Activated CD8-positive, alpha-beta memory T cell treated with anti-CD3 and anti-CD28 coated beads for 48 hours (primary cell): ENCODE results near the gene PKDCC.

Experiments used
- DNase-seq, 3 experiments: peaks; one replicate each; pipeline ENCODE4 v3.0.0-alpha.2; 2020; ENCODE audit warnings: low read depth in 2 of 3, low spot score in 2 of 3

PKDCC gene

DNA sequence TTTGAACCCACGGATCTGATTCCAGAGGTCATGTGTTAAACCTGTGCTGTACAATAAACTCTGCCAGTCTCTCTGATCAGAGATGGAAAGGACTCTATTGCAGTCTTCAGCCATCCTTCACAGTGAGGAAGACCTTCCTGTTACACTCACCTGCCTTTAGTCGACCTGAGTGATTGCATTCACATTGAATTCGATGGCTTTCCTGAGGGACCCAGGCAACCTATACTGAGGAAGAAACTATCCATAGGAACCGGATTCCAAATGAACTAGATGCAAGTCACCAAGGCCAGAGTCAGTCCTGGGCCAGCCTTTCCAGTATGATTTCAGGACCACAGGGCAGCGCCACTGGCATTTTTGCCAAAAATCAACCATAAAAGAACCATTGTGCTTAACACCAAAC, 56.8 kb downstream of the PKDCC start:
- DNase-seq = no peak

DNA sequence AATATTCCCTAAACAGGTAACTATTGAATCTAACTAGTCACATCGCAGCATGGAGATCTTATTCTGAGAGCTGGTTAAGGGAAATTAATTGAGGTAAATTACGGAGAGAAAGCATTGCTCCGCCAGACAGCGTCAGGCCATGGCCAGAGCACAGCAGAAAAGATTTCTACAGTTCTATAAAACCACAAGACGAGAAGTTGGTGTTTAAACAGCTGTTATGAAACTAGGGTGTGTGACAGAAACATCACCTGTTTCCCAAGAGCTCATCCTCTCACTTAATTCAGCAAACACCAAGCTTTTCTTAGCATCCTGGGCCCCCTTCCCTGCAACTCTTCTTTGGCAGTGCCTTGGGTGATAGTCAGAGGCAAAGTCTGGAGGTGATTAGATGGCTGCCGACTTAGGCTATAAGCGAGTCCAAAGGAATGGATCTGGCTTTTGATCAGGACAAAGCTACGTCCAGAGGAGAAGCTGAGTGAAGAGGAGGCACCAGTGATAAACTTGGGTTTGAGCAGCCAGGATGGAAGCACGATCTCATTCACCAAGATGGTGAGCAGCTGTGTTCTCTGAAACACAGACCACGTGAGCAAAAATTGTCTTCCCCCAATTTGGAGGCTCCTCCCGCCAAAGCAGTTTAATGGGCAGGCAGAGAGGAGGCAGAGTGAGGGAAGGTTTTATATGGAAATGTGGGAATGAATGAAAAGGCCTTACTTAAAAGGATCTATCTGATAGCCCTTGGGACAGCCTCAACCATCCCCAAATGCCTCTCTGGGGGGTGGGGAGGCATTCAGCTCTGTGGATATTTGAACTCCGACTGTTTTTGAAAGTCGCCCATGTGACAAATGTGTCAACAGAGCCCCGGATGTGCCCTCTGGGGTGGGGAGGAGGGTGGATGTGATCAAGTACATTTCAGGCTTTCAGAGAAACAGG, 57.8 kb downstream of the PKDCC start:
- peak in 1 of 3 experiments; percentile 33 for DNase-seq

DNA sequence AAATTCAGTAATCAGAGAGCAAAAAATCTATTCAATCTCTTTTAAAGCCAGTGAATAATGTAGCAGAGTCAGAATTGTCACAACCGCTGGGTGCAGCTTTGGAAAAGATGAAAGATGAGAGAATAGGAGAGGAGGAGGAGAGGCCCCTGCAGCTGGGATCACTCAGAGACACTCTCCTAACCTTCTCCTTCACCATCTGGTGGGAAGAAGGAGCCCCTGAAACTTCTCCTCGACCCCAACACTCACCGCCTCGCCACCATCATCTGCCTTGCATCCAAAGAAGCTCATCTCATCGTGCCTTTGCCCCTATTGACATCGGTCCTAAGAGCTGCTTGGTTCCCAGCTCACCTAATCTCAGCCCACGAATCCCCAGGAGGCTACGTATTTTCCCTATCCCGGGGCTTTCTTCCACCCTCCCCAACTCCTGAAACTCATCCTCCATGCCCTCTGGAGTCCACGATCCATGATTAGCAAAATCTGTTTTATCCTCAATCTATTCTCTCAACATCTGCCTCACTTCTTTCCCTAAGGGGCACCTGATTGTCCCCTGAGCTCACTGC, 58.5 kb downstream of the PKDCC start:
- DNase-seq = no peak

DNA sequence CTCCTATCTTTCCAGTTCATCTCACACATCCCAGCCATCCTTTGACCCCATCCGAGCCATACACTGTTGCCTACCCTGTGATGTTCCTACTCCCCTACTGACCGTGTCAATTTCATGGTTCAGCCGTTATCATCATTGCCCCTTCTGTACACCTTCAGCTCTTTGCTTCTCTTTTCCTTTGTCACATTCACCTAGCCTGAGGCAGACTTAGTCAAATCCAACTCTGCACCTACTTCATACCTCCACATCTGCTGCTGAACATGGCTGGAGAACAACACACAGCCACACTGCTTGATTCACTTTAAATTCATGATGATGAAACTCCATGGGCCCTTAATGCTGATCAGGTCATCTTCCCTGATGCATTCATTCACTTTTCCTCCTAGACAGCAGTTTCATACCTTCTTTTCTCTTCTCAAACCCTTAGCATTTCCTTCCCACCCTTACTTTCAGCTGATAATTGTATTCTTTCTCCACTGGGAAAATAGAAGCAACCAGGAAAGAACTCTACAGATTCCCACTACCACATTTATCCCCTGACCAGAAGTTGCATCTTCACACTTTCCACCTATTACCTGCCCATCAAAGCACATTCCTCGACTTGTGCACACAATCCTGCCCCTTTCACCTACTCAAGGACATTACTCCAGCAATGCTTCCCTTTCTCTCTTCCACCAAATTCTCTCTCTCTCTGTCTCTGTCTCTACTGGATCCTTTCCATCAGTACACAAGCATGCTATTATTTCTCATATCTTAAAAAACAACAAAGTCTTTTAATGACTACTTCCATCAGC, 59.6 kb downstream of the PKDCC start:
- DNase-seq = no peak
